Body of pancreas (tissue), 4 donors: ENCODE results near the gene PDE2A.

Source experiments
- CTCF ChIP-seq, 7 experiments: fragments of 450-650 bp in 4 of 7; fragments of 200-600 bp in 3 of 7; sonication (generic) in 3 of 7; IDR thresholded peaks; one replicate each; pipeline ENCODE4 v1.5.1; 2016 to 2019; ENCODE audit warnings: antibody characterized with exemption in 7 of 7
- POLR2A ChIP-seq, 3 donors: fragments of 450-650 bp; IDR thresholded peaks; one replicate each; pipeline ENCODE4 v1.6.1; 2016; ENCODE audit warnings: antibody characterized with exemption in 3 of 3, mild to moderate bottlenecking in 2 of 3

GRCh38 chr11:72578566-72578965 is 95.7 kb downstream of the PDE2A start:
- no peak for TF ChIP-seq CTCF (IDR thresholded peaks at IDR 0.05)
- no peak for TF ChIP-seq POLR2A (IDR thresholded peaks at IDR 0.05)
